ENCODE measurements around the gene MSRB1. TPM values are rescaled to one million over a fixed set of nuclear protein-coding genes. Genes with fewer than 3 reads are reported as not detected.

MSRB1 gene
- total and polyA plus RNA-seq, 9 of the 15 experiments (the other 6 are each of a cell fraction or from before 2014, with no cell fraction given): 5.4 to 33.7 (median 25.7) TPM

DNA sequence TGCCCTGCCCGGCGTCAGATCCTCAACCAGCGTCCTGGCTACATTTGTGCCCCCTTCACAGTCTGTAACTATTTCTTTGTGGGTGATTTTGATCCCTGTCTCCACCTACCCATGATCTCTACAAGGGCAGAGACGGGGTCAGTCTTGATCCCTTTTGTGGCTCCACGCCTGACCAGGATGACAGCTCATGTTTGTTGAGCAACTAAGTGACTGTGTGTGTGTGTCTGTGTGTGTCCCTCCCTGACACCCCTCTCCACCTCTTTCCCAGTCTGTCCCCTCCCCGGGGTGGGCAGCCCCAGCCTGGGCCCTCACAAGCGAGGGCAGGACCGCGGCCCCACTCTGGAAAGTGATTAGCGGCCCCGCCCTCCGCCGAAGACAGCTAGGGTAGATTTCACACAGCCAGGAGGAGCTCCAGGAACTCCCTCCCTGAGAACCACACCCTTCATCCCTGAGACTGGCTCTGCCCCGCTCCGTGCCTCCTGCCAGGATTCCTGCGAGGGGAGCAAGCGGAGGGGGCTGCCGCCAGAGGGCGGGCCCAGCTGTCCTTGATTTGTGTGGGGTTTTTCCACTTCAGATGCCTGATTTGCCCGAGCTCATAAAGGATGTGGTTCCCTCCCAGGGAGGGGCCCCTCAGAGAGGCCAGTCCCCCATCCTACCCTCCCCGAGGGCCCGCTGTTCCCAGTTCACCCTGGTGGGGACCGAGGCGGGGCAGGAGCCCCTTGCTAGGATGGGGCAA is 19.5 kb downstream of the MSRB1 start:
- intact Hi-C loops (cut with micrococcal nuclease) (no loop called here), in situ Hi-C loops (cut with MboI) (no loop called here)
- H3K9me3 ChIP-seq (replicated peaks; ENCODE audit: control insufficient read depth, insufficient read depth, low read depth, low read length): no peaks in the 10 kb centered on the region
- no peak overlapping the region for H3K4me3 ChIP-seq
- H3K79me2 ChIP-seq (ENCODE audit: control insufficient read depth, insufficient read depth, low read length): no peaks in the 10 kb centered on the region
- 0 out of 2 replicates have a peak, but pooled peaks cover 11% of the 10 kb centered on the region for H4K20me1 ChIP-seq (replicated peaks; ENCODE audit: control insufficient read depth, insufficient read depth, low read length)
- H3K36me3 ChIP-seq (ENCODE audit: control insufficient read depth, insufficient read depth, low read length): no peaks in the 10 kb centered on the region
- peak in 3 of 4 experiments; percentile 56 to 75 (median 69) for DNase-seq (ENCODE audit: extremely low read depth in 1 of 4, low spot score in 3 of 4)
- POLR2A ChIA-PET: interaction anchor here (0.8 to 1.2 kb wide), 4 partner anchors 21 to 149 kb away, joined by 3 to 5 read pairs (median 4); partner anchors contain the start of gene RPS2
- ATAC-seq: peak; percentile 63
- H3K27me3 ChIP-seq (ENCODE audit: control insufficient read depth in 2 of 2, insufficient read depth in 2 of 2, low read length in 2 of 2): peaks cover 7 to 18% of the 10 kb centered on the region in 2 experiments; a peak in 3 of 5 replicates
- CTCF ChIA-PET (ENCODE audit: low intra/inter-chr PET ratio): no interaction called here
- peaks cover 12 to 46% of the 10 kb centered on the region in 2 experiments; a peak in 4 of 5 replicates for H3K4me1 ChIP-seq (replicated peaks in 1 of 2; ENCODE audit: control insufficient read depth in 2 of 2, insufficient read depth in 2 of 2, low read length in 2 of 2)
- no peak overlapping the region for H3K4me2 ChIP-seq (ENCODE audit: insufficient read depth, low read length)
- peak overlapping the region in 1 of 2 experiments; percentile 81; a peak in 2 of 4 replicates for H3K9ac ChIP-seq (ENCODE audit: insufficient read depth in 1 of 2, low read depth in 2 of 2, low read length in 2 of 2)
- WGBS (ENCODE audit: insufficient coverage, low coverage, missing lambda C conversion rate): 8% methylated on average over 21 of the region's 24 CpGs
- H2AFZ ChIP-seq (ENCODE audit: low read depth, low read length): no peak overlapping the region
- BruUV-seq (replicated peaks): no TSS peak
- FAIRE-seq: no peak
- H3K9me1 ChIP-seq (ENCODE audit: control insufficient read depth, insufficient read depth, low read length): no peaks in the 10 kb centered on the region
- no peak overlapping the region for H3K27ac ChIP-seq (ENCODE audit: extremely low read depth, low read depth, low read length)
- TF ChIP-seq ZNF140 (CRISPR knock-in tag; IDR thresholded peaks at IDR 0.05) (no peak), ZNF695 (CRISPR knock-in tag; IDR thresholded peaks at IDR 0.05) (no peak), CEBPB (tag; IDR thresholded peaks at IDR 0.05) (no peak), JUND (IDR thresholded peaks at IDR 0.05; ENCODE audit: borderline replicate concordance, low read depth, low read length) (no peak), JUND (tag; IDR thresholded peaks at IDR 0.05; ENCODE audit: borderline replicate concordance, low read depth, low read length) (no peak), TSC22D4 (tag; IDR thresholded peaks at IDR 0.05) (no peak), LEF1 (IDR thresholded peaks at IDR 0.05) (no peak), HMG20B (CRISPR knock-in tag; IDR thresholded peaks at IDR 0.05) (no peak), ZNF134 (CRISPR knock-in tag; conservative IDR thresholded peaks at IDR 0.05) (no peak), MIER1 (IDR thresholded peaks at IDR 0.05; ENCODE audit: low read depth) (no peak), TARDBP (IDR thresholded peaks at IDR 0.05) (no peak), MTA3 (IDR thresholded peaks at IDR 0.05; ENCODE audit: borderline replicate concordance) (0 out of 2 replicates have a peak, but pooled peaks have one; percentile 24), ZSCAN29 (IDR thresholded peaks at IDR 0.05) (no peak), PHF20 (IDR thresholded peaks at IDR 0.05; ENCODE audit: partially characterized antibody) (no peak), SMAD3 (CRISPR knock-in tag; conservative IDR thresholded peaks at IDR 0.05) (no peak), MAFG (tag; conservative IDR thresholded peaks at IDR 0.05) (no peak), GATA2 (CRISPR knock-in tag; IDR thresholded peaks at IDR 0.05) (no peak), ATF7 (IDR thresholded peaks at IDR 0.05) (no peak)
- TF ChIP-seq, protein P1, sequence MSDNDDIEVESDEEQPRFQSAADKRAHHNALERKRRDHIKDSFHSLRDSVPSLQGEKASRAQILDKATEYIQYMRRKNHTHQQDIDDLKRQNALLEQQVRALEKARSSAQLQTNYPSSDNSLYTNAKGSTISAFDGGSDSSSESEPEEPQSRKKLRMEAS (CRISPR knock-in tag; IDR thresholded peaks at IDR 0.05): no peak
- TF ChIP-seq, protein P2, sequence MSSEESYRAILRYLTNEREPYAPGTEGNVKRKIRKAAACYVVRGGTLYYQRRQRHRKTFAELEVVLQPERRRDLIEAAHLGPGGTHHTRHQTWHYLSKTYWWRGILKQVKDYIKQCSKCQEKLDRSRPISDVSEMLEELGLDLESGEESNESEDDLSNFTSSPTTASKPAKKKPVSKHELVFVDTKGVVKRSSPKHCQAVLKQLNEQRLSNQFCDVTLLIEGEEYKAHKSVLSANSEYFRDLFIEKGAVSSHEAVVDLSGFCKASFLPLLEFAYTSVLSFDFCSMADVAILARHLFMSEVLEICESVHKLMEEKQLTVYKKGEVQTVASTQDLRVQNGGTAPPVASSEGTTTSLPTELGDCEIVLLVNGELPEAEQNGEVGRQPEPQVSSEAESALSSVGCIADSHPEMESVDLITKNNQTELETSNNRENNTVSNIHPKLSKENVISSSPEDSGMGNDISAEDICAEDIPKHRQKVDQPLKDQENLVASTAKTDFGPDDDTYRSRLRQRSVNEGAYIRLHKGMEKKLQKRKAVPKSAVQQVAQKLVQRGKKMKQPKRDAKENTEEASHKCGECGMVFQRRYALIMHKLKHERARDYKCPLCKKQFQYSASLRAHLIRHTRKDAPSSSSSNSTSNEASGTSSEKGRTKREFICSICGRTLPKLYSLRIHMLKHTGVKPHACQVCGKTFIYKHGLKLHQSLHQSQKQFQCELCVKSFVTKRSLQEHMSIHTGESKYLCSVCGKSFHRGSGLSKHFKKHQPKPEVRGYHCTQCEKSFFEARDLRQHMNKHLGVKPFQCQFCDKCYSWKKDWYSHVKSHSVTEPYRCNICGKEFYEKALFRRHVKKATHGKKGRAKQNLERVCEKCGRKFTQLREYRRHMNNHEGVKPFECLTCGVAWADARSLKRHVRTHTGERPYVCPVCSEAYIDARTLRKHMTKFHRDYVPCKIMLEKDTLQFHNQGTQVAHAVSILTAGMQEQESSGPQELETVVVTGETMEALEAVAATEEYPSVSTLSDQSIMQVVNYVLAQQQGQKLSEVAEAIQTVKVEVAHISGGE (CRISPR knock-in tag; IDR thresholded peaks at IDR 0.05): no peak
